Stomach (tissue), 4 donors: ENCODE measurements around the gene CD82.

ENCODE experiments used
- POLR2AphosphoS5 ChIP-seq, 3 donors: sonication (generic); formaldehyde crosslinking; IDR thresholded peaks; one replicate each; pipeline ENCODE4 v1.6.1; 2016; ENCODE audit warnings: antibody characterized with exemption in 3 of 3
- TF ChIP-seq, protein P1 (sequence below), 7 experiments: fragments of 450-650 bp in 4 of 7; fragments of 200-600 bp in 3 of 7; sonication (generic) in 3 of 7; IDR thresholded peaks; one replicate each; pipeline ENCODE4 v1.5.1; 2016 to 2019; ENCODE audit warnings: antibody characterized with exemption in 7 of 7, control low read depth in 2 of 7, mild to moderate bottlenecking in 1 of 7

- TF ChIP-seq, protein P1, sequence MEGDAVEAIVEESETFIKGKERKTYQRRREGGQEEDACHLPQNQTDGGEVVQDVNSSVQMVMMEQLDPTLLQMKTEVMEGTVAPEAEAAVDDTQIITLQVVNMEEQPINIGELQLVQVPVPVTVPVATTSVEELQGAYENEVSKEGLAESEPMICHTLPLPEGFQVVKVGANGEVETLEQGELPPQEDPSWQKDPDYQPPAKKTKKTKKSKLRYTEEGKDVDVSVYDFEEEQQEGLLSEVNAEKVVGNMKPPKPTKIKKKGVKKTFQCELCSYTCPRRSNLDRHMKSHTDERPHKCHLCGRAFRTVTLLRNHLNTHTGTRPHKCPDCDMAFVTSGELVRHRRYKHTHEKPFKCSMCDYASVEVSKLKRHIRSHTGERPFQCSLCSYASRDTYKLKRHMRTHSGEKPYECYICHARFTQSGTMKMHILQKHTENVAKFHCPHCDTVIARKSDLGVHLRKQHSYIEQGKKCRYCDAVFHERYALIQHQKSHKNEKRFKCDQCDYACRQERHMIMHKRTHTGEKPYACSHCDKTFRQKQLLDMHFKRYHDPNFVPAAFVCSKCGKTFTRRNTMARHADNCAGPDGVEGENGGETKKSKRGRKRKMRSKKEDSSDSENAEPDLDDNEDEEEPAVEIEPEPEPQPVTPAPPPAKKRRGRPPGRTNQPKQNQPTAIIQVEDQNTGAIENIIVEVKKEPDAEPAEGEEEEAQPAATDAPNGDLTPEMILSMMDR (IDR thresholded peaks at IDR 0.05), result no peak
- TF ChIP-seq POLR2AphosphoS5 (IDR thresholded peaks at IDR 0.05), result no peak
Observed at GRCh38 chr11:44537679-44538078, 27.8 kb upstream of the CD82 start.
